T-cell (primary cell): ENCODE results near the gene GLG1. TPM values are rescaled to one million over a fixed set of nuclear protein-coding genes. Genes with fewer than 3 reads are reported as not detected.

Experiments
- ATAC-seq, 4 experiments: fragments of 200-7000 bp in 3 of 4; fragments of 150-1000 bp in 1 of 4; cut with Tn5 transposase; replicated peaks in 1 of 4; 1 replicate in 3 of 4; 2 replicates in 1 of 4; pipeline ENCODE4 v1.10.0; 2021; ENCODE audit warnings: moderate library complexity in 3 of 4, mild to moderate bottlenecking in 2 of 4, moderate number of reproducible peaks in 1 of 4
- CTCF ChIA-PET, 2 donors: fragments of 300-600 bp; sonication (Branson Sonifier 250); formaldehyde crosslinking; loops; one replicate each; lab custom pipeline; 2022; ENCODE audit warnings: antibody characterized with exemption in 2 of 2; lab: Charles Lee
- POLR2A ChIA-PET, 2 donors: fragments of 300-600 bp; sonication (Branson Sonifier 250); formaldehyde crosslinking; loops; one replicate each; lab custom pipeline; 2022; ENCODE audit warnings: antibody characterized with exemption in 2 of 2; lab: Charles Lee
- DNase-seq, 35 experiments: peaks; one replicate each; pipeline versions ENCODE4 v3.0.0 to v3.0.0-alpha.2; 2013 to 2023
- H3K27ac ChIP-seq: one replicate; pipeline ENCODE4 v1.5.1; 2013; ENCODE audit warnings: low read length
- H3K27me3 ChIP-seq, 2 experiments: replicated peaks in 1 of 2; 1 replicate in 1 of 2; 2 replicates in 1 of 2; pipeline versions ENCODE4 v1.6.1 to v1.7.0; 2013; ENCODE audit warnings: low read length in 1 of 2, mixed read lengths in 1 of 2; ENCODE audit not compliant: control insufficient read depth in 2 of 2, insufficient read depth in 2 of 2; ENCODE audit errors: extremely low read depth in 1 of 2
- H3K36me3 ChIP-seq, 2 donors: 1 replicate in 1 of 2; 2 replicates in 1 of 2; pipeline versions ENCODE4 v1.6.1 to v1.7.0; 2013; ENCODE audit warnings: low read length in 1 of 2; ENCODE audit not compliant: control insufficient read depth in 2 of 2, insufficient read depth in 1 of 2; ENCODE audit errors: extremely low read depth in 1 of 2
- H3K4me1 ChIP-seq, 2 experiments: 1 replicate in 1 of 2; 2 replicates in 1 of 2; pipeline versions ENCODE4 v1.6.1 to v1.7.0; 2013; ENCODE audit warnings: low read length in 2 of 2, mixed read lengths in 1 of 2; ENCODE audit not compliant: insufficient read depth in 2 of 2, control insufficient read depth in 1 of 2; ENCODE audit errors: extremely low read depth in 1 of 2
- H3K4me3 ChIP-seq, 2 donors: 1 replicate in 1 of 2; 2 replicates in 1 of 2; pipeline versions ENCODE4 v1.5.1 to v1.7.0; 2013; ENCODE audit warnings: mild to moderate bottlenecking in 2 of 2, low read length in 1 of 2, moderate library complexity in 1 of 2; ENCODE audit not compliant: control insufficient read depth in 1 of 2; ENCODE audit errors: extremely low read depth in 1 of 2
- H3K9me3 ChIP-seq: 2 replicates; pipeline ENCODE4 v1.7.0; 2013
- H3K27ac Mint-ChIP-seq, 2 donors: one replicate each; pipeline ENCODE4 v1.8.0; 2020 to 2021; ENCODE audit warnings: mild to moderate bottlenecking in 2 of 2, mixed read lengths in 2 of 2
- H3K27me3 Mint-ChIP-seq, 2 donors: one replicate each; pipeline ENCODE4 v1.8.0; 2021 to 2022; ENCODE audit warnings: mixed read lengths in 2 of 2
- H3K36me3 Mint-ChIP-seq: one replicate; pipeline ENCODE4 v1.8.0; 2021; ENCODE audit warnings: mixed read lengths
- H3K4me1 Mint-ChIP-seq, 3 donors: one replicate each; pipeline ENCODE4 v1.8.0; 2020 to 2022; ENCODE audit warnings: mixed read lengths in 3 of 3, mild to moderate bottlenecking in 1 of 3
- H3K4me3 Mint-ChIP-seq, 3 donors: one replicate each; pipeline ENCODE4 v1.8.0; 2020 to 2022; ENCODE audit warnings: mild to moderate bottlenecking in 3 of 3, mixed read lengths in 3 of 3, moderate library complexity in 3 of 3
- H3K9me3 Mint-ChIP-seq, 3 donors: one replicate each; pipeline ENCODE4 v1.8.0; 2020 to 2022; ENCODE audit warnings: mixed read lengths in 3 of 3
- WGBS: methylation state at CpG from one replicate; pipeline ENCODE4 v1.1.5; 2013; ENCODE audit warnings: missing lambda C conversion rate; ENCODE audit not compliant: insufficient coverage; 5-methylcytosine and 5-hydroxymethylcytosine counted together
- total RNA-seq, 35 experiments: library from RNA in 6 of 35; stranded (reverse) in 6 of 35; fragments of 120-200 nt in 1 of 35; gene quantifications; one replicate each; pipeline versions ENCODE4 v1.2.1 to v1.2.4 and lab custom pipeline; 2013 to 2026

The GLG1 gene
- total RNA-seq, 5 donors from 2014 or later (not counting 1 experiment from before 2014, with no cell fraction given) = 159 to 216 (median 167) TPM

- no peak for ATAC-seq
- Histone ChIP-seq H3K9me3 (no peaks in the 10 kb centered on the region), H3K27ac (no peak overlapping the region), H3K4me3 (no peak overlapping the region), H3K36me3 (peaks cover 2 to 4% of the 10 kb centered on the region in 2 donors), H3K4me1 (peaks cover 24 to 51% of the 10 kb centered on the region in 2 experiments), H3K27me3 (no peaks in the 10 kb centered on the region)
- Mint-ChIP-seq H3K36me3 (peaks cover 25% of the 10 kb centered on the region), H3K4me1 (peaks cover 84 to 94% (median 86%) of the 10 kb centered on the region in 3 donors), H3K27ac (peak overlapping the region in 1 of 2 donors; percentile 59), H3K4me3 (peak overlapping the region in 1 of 3 donors; percentile 7), H3K9me3 (no peaks in the 10 kb centered on the region), H3K27me3 (no peaks in the 10 kb centered on the region)
- no peak for DNase-seq
- no CpG with 5 or more reads among the region's 1 CpG for WGBS
- ChIA-PET CTCF (no interaction called here), POLR2A (interaction anchor here in 1 of 2 donors (0.6 kb wide), 2 partner anchors 18 to 43 kb away, joined by 3 read pairs; no protein-coding TSS in a partner anchor)
Observed at GRCh38 chr16:74582970-74583369, 23.9 kb downstream of the GLG1 start.

GRCh38 chr16:74580833-74581232, 26.1 kb downstream of the GLG1 start:
- WGBS = no CpG with 5 or more reads among the region's 3 CpGs
- Mint-ChIP-seq H3K4me1 (peaks cover 75 to 89% (median 85%) of the 10 kb centered on the region in 3 donors), H3K4me3 (peak overlapping the region in 1 of 3 donors; percentile 4)

GRCh38 chr16:74578838-74579237, 28.1 kb downstream of the GLG1 start:
- peaks cover 0 to 3% of the 10 kb centered on the region in 2 donors for H3K36me3 ChIP-seq
- POLR2A ChIA-PET = interaction anchor here (0.6 to 1.3 kb wide), 3 partner anchors 9 to 25 kb away, joined by 3 to 5 read pairs (median 4); no protein-coding TSS in a partner anchor
- CTCF ChIA-PET = no interaction called here
- Mint-ChIP-seq H3K9me3 (no peaks in the 10 kb centered on the region), H3K4me1 (peaks cover 75 to 88% (median 85%) of the 10 kb centered on the region in 3 donors), H3K27ac (peak overlapping the region in 1 of 2 donors; percentile 56), H3K4me3 (no peak overlapping the region), H3K27me3 (no peaks in the 10 kb centered on the region), H3K36me3 (peaks cover 23% of the 10 kb centered on the region)
- no CpG with 5 or more reads among the region's 3 CpGs for WGBS
- ATAC-seq (no peak), DNase-seq (no peak)
- H3K4me3 ChIP-seq = no peak overlapping the region
- peaks cover 12 to 43% of the 10 kb centered on the region in 2 experiments for H3K4me1 ChIP-seq
- H3K27me3 ChIP-seq = no peaks in the 10 kb centered on the region
- no peaks in the 10 kb centered on the region for H3K9me3 ChIP-seq
- no peak overlapping the region for H3K27ac ChIP-seq

More at GRCh38 chr16:74580833-74581232, 26.1 kb downstream of the GLG1 start:
- POLR2A ChIA-PET = no interaction called here
- Histone ChIP-seq H3K9me3 (no peaks in the 10 kb centered on the region), H3K4me1 (peaks cover 14 to 52% of the 10 kb centered on the region in 2 experiments), H3K27me3 (no peaks in the 10 kb centered on the region), H3K36me3 (no peaks in the 10 kb centered on the region), H3K27ac (no peak overlapping the region), H3K4me3 (no peak overlapping the region)
- Mint-ChIP-seq H3K27ac (no peak overlapping the region), H3K36me3 (peaks cover 17% of the 10 kb centered on the region), H3K27me3 (no peaks in the 10 kb centered on the region), H3K9me3 (no peaks in the 10 kb centered on the region)
- no peak for DNase-seq
- ATAC-seq = no peak
- CTCF ChIA-PET = no interaction called here

- CTCF ChIA-PET = no interaction called here
- Histone ChIP-seq H3K9me3 (no peaks in the 10 kb centered on the region), H3K4me1 (peaks cover 13 to 44% of the 10 kb centered on the region in 2 experiments), H3K36me3 (peaks cover 0 to 3% of the 10 kb centered on the region in 2 donors), H3K27me3 (no peaks in the 10 kb centered on the region), H3K4me3 (no peak overlapping the region), H3K27ac (no peak overlapping the region)
- POLR2A ChIA-PET = interaction anchor here (0.6 to 1.3 kb wide), 3 partner anchors 10 to 25 kb away, joined by 3 to 5 read pairs (median 4); no protein-coding TSS in a partner anchor
- no peak for DNase-seq
- Mint-ChIP-seq H3K9me3 (no peaks in the 10 kb centered on the region), H3K27ac (peak overlapping the region; percentile 56 to 81), H3K36me3 (peaks cover 19% of the 10 kb centered on the region), H3K4me1 (peaks cover 75 to 88% (median 85%) of the 10 kb centered on the region in 3 donors), H3K4me3 (peak overlapping the region in 2 of 3 donors; percentile 19 to 23), H3K27me3 (no peaks in the 10 kb centered on the region)
- WGBS = no CpG with 5 or more reads among the region's 3 CpGs
- no peak for ATAC-seq
Observed at GRCh38 chr16:74578433-74578832, 28.5 kb downstream of the GLG1 start.

- POLR2A ChIA-PET = interaction anchor here in 1 of 2 donors (0.6 to 1.3 kb wide), 2 partner anchors 10 to 742 kb away, joined by 3 to 4 read pairs; no protein-coding TSS in a partner anchor
- CTCF ChIA-PET = interaction anchor here (0.6 to 0.9 kb wide), 2 partner anchors 49 to 294 kb away, joined by 3 to 5 read pairs; no protein-coding TSS in a partner anchor
Observed at GRCh38 chr16:74577882-74578366, 29.0 kb downstream of the GLG1 start.

GRCh38 chr16:74575807-74576643, 30.9 kb downstream of the GLG1 start:
- WGBS = 75% methylated on average over 3 of the region's 12 CpGs
- no peak for DNase-seq
- H3K36me3 ChIP-seq = peaks cover 0 to 3% of the 10 kb centered on the region in 2 donors
- no peaks in the 10 kb centered on the region for H3K27me3 ChIP-seq
- Mint-ChIP-seq H3K9me3 (no peaks in the 10 kb centered on the region), H3K27ac (peak overlapping the region in 1 of 2 donors; percentile 2), H3K4me1 (peaks cover 75 to 84% (median 82%) of the 10 kb centered on the region in 3 donors), H3K36me3 (peaks cover 17% of the 10 kb centered on the region), H3K4me3 (no peak overlapping the region), H3K27me3 (no peaks in the 10 kb centered on the region)
- no peak for ATAC-seq
- H3K4me3 ChIP-seq = no peak overlapping the region
- no peaks in the 10 kb centered on the region for H3K9me3 ChIP-seq
- ChIA-PET CTCF (interaction anchor here in 1 of 2 donors (0.6 kb wide), 1 partner anchor 12 kb away, joined by 4 read pairs; no protein-coding TSS in a partner anchor), POLR2A (interaction anchor here in 1 of 2 donors (0.6 kb wide), 1 partner anchor 26 kb away, joined by 4 read pairs; no protein-coding TSS in a partner anchor)
- peaks cover 9 to 43% of the 10 kb centered on the region in 2 experiments for H3K4me1 ChIP-seq
- H3K27ac ChIP-seq = no peak overlapping the region

More at GRCh38 chr16:74577882-74578366, 29.0 kb downstream of the GLG1 start:
- Mint-ChIP-seq H3K36me3 (peaks cover 19% of the 10 kb centered on the region), H3K4me1 (peaks cover 73 to 85% (median 82%) of the 10 kb centered on the region in 3 donors), H3K4me3 (peak overlapping the region in 2 of 3 donors; percentile 19 to 23), H3K9me3 (no peaks in the 10 kb centered on the region), H3K27me3 (no peaks in the 10 kb centered on the region), H3K27ac (peak overlapping the region; percentile 56 to 81)
- Histone ChIP-seq H3K36me3 (peaks cover 0 to 3% of the 10 kb centered on the region in 2 donors), H3K9me3 (no peaks in the 10 kb centered on the region), H3K4me3 (no peak overlapping the region), H3K27ac (peak overlapping the region; percentile 18), H3K27me3 (no peaks in the 10 kb centered on the region), H3K4me1 (peaks cover 13 to 41% of the 10 kb centered on the region in 2 experiments)
- ATAC-seq = peak in 2 of 4 experiments; percentile 36 to 48
- WGBS = 0% methylated on average over 1 of the region's 2 CpGs
- no peak for DNase-seq
